Kidney glomerular epithelial cell (primary cell): ENCODE measurements around the gene FOS.
A peak's percentile ranks its signal among the peaks of the same experiment; 100 is the strongest.
"Not testable (repeated sequence)": the region's sequence is repeated elsewhere in the genome, so short reads cannot be mapped to it uniquely, and the experiment has no call there.

Source experiments
- DNase-seq: peaks from one replicate; lab custom pipeline; 2025; lab: John Stamatoyannopoulos, UW

FOS gene

GRCh38 chr14:75277008-75277814 lies 1.4 kb upstream of the FOS start:
- DNase-seq = peak; percentile 56

DNA sequence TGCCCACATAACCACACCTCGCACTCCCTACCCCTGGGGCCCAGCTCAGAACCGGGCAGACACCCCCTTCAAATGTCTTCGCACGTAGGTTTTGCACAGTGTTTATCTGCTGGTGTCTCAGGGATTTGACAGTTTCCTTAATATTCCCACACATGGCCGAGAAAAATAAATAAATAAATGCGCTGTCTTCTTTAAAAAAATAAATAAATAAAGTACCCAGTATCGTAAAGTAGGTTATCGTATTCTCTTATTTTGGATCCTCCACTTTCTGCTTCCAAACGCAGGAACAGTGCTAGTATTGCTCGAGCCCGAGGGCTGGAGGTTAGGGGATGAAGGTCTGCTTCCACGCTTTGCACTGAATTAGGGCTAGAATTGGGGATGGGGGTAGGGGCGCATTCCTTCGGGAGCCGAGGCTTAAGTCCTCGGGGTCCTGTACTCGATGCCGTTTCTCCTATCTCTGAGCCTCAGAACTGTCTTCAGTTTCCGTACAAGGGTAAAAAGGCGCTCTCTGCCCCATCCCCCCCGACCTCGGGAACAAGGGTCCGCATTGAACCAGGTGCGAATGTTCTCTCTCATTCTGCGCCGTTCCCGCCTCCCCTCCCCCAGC lies 710 bp upstream of the FOS start:
- no peak for DNase-seq

- peak; percentile 25 for DNase-seq
These were observed 630 bp downstream of the FOS start for GRCh38 chr14:75279153-75279762.

DNA sequence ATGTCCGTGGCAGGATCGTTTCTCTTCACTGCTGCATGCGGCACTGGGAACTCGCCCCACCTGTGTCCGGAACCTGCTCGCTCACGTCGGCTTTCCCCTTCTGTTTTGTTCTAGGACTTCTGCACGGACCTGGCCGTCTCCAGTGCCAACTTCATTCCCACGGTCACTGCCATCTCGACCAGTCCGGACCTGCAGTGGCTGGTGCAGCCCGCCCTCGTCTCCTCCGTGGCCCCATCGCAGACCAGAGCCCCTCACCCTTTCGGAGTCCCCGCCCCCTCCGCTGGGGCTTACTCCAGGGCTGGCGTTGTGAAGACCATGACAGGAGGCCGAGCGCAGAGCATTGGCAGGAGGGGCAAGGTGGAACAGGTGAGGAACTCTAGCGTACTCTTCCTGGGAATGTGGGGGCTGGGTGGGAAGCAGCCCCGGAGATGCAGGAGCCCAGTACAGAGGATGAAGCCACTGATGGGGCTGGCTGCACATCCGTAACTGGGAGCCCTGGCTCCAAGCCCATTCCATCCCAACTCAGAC lies 1.2 kb downstream of the FOS start:
- no peak for DNase-seq

GRCh38 chr14:75280291-75280830 lies 1.7 kb downstream of the FOS start:
- no peak for DNase-seq

DNA sequence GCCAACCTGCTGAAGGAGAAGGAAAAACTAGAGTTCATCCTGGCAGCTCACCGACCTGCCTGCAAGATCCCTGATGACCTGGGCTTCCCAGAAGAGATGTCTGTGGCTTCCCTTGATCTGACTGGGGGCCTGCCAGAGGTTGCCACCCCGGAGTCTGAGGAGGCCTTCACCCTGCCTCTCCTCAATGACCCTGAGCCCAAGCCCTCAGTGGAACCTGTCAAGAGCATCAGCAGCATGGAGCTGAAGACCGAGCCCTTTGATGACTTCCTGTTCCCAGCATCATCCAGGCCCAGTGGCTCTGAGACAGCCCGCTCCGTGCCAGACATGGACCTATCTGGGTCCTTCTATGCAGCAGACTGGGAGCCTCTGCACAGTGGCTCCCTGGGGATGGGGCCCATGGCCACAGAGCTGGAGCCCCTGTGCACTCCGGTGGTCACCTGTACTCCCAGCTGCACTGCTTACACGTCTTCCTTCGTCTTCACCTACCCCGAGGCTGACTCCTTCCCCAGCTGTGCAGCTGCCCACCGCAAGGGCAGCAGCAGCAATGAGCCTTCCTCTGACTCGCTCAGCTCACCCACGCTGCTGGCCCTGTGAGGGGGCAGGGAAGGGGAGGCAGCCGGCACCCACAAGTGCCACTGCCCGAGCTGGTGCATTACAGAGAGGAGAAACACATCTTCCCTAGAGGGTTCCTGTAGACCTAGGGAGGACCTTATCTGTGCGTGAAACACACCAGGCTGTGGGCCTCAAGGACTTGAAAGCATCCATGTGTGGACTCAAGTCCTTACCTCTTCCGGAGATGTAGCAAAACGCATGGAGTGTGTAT lies 2.4 kb downstream of the FOS start:
- no peak for DNase-seq

GRCh38 chr14:75281654-75282019 lies 3.0 kb downstream of the FOS start:
- no peak for DNase-seq

GRCh38 chr14:75282170-75282554 lies 3.5 kb downstream of the FOS start:
- no peak for DNase-seq

DNA sequence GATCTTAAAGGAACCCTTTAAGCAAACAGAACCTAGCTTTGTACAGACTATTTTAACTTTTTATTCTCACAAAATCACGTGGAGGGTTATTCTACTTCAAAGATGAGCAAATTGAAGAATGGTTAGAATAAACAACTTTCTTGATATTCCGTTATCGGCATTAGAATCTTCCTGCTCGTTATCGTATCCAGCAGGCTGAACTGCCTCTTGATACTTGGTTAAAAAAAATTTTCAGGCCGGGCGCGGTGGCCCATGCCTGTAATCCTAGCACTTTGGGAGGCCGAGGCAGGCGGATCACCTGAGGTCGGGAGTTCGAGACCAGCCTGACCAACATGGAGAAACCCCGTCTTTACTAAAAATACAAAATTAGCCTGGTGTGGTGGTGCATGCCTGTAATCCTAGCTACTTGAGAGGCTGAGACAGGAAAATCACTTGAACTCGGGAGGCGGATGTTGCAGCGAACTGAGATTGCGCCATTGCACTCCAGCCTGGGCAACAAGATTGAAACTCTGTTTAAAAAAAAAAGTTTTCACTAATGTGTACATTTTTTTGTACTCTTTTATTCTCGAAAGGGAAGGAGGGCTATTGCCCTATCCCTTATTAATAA lies 4.0 kb downstream of the FOS start:
- DNase-seq = not testable (repeated sequence)

DNA sequence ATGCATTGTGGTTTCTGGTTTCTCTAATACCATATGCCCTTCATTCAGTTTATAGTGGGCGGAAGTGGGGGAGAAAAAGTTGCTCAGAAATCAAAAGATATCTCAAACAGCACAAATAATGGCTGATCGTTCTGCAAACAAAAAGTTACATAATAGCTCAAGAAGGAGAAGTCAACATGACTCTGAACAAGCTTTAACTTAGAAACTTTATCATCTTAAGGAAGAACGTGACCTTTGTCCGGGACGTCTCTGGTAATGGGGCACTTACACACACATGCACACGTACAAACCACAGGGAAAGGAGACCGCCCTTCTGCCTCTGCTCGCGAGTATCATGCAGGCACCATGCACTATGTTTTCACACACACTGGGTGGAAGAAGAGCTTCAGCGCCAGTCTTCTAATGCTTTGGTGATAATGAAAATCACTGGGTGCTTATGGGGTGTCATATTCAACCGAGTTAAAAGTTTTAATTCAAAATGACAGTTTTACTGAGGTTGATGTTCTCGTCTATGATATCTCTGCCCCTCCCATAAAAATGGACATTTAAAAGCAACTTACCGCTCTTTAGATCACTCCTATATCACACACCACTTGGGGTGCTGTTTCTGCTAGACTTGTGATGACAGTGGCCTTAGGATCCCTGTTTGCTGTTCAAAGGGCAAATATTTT lies 4.7 kb downstream of the FOS start:
- no peak for DNase-seq

DNA sequence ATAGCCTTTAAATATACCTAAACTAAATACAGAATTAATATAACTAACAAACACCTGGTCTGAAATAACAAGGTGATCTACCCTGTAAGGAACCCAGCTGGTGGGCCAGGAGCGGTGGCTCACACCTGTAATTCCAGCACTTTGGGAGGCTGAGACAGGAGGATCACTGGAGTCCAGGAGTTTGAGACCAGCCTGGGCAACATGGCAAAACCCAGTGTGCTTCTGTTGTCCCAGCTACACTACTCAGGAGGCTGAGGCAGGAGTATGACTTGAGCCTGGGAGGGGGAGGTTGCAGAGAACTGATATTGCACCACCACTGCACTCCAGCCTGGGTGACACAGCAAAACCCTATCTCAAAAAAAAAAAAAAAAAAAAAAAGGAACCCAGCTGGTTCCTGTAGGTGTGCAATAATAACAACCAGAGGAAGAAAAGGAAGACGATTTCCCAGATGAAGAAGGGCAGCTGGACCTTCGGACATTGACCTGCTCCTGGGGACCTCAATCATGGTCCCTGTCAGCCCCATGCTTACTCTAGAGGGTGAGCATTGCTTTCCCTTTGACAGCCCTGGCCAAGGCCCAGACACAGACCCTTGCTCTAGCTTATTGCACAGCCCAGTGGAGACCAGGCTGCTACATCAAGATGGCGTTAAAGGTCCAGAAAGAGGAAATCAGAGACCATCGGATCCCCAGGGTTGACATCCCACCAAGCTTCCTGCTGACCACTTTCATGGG lies 5.4 kb downstream of the FOS start:
- no peak for DNase-seq

DNA sequence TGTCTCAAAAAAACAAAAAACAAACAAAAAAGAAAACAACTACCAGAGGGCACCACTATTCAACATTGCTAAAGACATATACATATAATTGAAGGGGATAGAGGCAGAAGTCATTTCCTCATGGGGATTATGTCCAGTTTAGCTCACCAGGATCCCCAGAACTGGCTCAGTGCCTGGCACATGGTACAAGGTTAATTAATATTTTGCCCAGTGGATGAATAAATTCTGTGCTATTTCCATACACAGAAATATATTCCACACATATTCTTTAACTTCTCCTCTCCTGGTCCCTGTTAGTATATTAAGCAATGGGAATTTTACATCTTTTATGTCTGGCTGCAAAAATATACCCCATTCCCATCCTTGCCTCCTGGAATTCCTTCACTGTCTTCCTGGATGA lies 6.7 kb downstream of the FOS start:
- DNase-seq = no peak

- DNase-seq = no peak
These were observed 7.7 kb downstream of the FOS start for GRCh38 chr14:75286313-75286712.

DNA sequence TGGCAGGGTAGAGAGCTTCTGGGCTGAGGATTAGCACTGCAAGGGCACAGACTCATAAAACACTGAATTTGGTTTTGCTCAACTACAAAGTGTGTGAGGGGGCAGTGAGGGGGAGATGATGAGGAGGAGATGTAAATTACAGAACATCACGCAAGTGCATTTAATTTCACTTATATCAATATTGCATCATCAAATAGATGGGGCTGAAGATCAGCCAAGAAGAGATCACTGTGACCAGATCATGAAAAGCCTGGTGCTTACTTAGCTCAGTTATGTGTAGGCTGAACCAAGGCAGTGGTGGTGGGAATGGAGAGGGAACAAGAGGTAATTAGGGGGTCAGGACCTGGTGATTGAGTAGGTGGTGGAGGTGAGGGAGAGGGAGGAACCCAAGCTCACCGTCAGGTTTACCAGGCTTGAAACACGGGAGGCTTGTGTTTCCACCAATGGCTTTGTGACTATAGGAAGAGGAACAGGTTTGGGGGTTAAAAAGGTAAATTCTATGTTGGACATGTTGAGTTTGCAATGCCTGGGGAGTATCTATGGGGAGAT lies 11.3 kb downstream of the FOS start:
- DNase-seq = no peak

DNA sequence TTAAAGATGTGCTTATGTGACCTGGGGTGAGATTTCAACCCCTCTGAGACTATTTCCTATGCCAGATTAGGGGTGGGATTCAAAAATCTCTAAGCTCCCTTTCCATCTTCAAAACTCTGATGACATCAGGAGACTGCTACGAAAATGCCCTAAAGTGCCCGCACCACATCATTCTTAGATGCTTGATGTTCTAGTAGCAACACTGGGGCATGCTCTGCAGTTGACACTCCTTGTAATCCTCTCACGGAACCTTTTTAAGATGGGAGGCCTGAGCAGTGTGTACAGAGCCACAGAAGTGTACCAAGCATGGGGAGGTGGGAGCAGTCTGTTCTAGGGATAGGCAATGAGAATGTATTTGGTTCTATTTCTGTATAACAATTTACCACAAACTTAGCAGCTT lies 12.2 kb downstream of the FOS start:
- no peak for DNase-seq

DNA sequence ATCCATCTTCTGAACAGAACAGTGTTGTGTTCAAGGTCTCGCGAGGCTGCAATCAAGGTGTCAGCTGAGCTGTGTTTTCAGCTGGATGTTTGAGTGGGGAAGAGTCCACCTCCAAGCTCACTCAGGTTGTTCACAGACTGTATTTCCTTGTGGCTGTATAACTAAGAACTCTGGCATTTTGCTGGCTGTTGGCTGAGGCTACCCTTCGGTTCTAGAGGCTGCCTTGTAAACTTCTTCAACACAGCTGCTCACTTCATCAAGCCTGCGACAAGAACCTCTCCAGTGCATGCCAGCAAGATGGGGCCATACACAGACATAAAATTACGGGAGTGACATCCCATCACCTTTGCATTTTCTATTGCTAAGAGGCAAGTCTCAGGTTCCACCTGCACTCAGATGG lies 12.7 kb downstream of the FOS start:
- DNase-seq = no peak

- no peak for DNase-seq
These were observed 13.5 kb downstream of the FOS start for GRCh38 chr14:75292101-75292563.

DNA sequence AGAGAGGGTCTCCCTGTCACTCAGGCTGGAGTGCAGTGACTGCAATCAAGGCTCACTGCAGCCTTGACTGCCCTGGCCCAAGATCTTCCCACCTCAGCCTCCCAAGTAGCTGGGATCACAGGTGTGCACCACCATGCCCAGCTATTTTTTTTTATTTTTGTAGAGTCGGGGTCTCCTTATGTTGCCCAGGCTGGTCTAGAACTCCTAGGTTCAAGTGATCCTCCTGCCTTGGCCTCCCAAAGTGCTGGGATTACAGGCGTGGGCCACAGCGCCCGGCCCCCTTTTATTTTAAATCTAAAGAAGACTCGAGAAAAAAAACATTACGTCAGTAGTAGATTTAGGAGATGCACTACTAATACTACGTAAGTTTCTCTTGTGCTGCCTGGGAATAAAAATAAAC lies 14.3 kb downstream of the FOS start:
- no peak for DNase-seq

- DNase-seq = peak; percentile 96
These were observed 15.5 kb downstream of the FOS start for GRCh38 chr14:75293920-75294648.
